Measurements from ENCODE around the gene TMEM91. TPM values are rescaled to one million over a fixed set of nuclear protein-coding genes. Genes with fewer than 3 reads are reported as not detected.

Gene TMEM91
- total and polyA plus RNA-seq, 9 of the 15 experiments (the other 6 are each of a cell fraction or from before 2014, with no cell fraction given), result 1.2 to 5.2 (median 2.7) TPM

DNA sequence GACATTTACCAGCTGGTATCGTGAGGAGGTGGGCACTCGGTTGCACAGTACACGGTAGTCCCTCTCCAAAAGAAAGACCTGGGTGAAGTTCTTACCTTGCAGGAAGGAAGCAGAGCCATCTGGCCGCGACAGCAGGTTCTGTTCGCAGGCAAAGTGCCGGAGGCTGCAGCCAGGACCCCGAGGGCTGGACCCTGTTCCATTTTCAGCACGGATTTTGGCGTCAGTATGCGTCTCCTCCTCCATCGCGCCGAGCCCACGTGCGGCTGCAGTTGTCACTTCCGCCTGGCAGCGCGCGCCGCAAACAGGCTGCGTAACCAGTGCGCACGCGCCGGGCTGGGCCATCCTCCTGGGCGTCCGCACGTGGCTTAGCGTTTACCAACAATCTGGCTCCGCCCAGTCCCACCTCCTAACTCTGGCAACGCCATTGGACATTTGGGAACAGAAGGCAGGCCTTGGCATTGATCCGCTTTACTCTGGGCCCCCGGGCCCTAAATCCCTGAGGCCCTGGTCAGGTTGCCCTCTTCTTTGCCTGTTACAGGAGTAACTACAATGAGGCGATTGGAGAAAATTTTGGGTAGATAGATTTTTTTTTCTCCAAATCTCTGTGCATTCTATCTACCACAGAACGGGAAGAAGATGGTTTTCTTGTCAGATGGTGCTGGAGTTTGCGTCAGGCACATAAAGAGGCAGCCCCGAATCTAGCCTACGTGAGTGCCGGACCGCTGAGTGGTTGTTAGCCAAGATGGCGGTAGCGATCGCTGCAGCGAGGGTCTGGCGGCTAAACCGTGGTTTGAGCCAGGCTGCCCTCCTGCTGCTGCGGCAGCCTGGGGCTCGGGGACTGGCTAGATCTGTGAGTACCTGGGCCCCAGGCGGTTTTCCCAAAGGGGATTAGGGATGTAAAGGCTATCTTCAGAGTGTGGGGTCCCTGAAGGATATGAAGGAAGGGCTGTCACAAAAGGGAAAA lies 21.0 kb downstream of the TMEM91 start, which contains the start of the genes BCKDHA and EXOSC5 (continued):
- TF ChIP-seq TFAP4 (CRISPR knock-in tag; IDR thresholded peaks at IDR 0.05; ENCODE audit: borderline replicate concordance) (peak; percentile 69), MCM2 (IDR thresholded peaks at IDR 0.05; ENCODE audit: low read depth) (no peak), RAD51 (IDR thresholded peaks at IDR 0.05; ENCODE audit: borderline replicate concordance, low read depth) (peak; percentile 80), CXXC5 (CRISPR knock-in tag; IDR thresholded peaks at IDR 0.05) (peak; percentile 82), PHF8 (IDR thresholded peaks at IDR 0.05; ENCODE audit: borderline replicate concordance, low read length) (peak; percentile 86), HDGF (IDR thresholded peaks at IDR 0.05) (no peak), HCFC1 (IDR thresholded peaks at IDR 0.05; ENCODE audit: low read depth, low read length) (no peak; the same call in none of the 2 replicates), ZKSCAN3 (CRISPR knock-in tag; IDR thresholded peaks at IDR 0.05) (no peak), PRPF4 (IDR thresholded peaks at IDR 0.05; ENCODE audit: insufficient read depth, low read depth, low read length, poor library complexity, severe bottlenecking) (no peak), NFE2 (IDR thresholded peaks at IDR 0.05; ENCODE audit: low read depth) (peak; percentile 92), SRF (CRISPR knock-in tag; IDR thresholded peaks at IDR 0.05) (peak in 1 of 2 experiments; percentile 70; a peak in 1 of 4 replicates), ZNF551 (CRISPR knock-in tag; IDR thresholded peaks at IDR 0.05) (no peak), ZNF586 (CRISPR knock-in tag; conservative IDR thresholded peaks at IDR 0.05) (no peak), ZKSCAN1 (IDR thresholded peaks at IDR 0.05; ENCODE audit: low read depth, low read length) (no peak), ZNF384 (IDR thresholded peaks at IDR 0.05; ENCODE audit: low read depth, low read length) (no peak), NUFIP1 (IDR thresholded peaks at IDR 0.05; ENCODE audit: partially characterized antibody) (no peak), HLTF (IDR thresholded peaks at IDR 0.05) (no peak), MITF (IDR thresholded peaks at IDR 0.05) (no peak), CSDE1 (IDR thresholded peaks at IDR 0.05) (peak in 1 of 2 experiments; percentile 33; a peak in 1 of 4 replicates)
- TF ChIP-seq, protein P1, sequence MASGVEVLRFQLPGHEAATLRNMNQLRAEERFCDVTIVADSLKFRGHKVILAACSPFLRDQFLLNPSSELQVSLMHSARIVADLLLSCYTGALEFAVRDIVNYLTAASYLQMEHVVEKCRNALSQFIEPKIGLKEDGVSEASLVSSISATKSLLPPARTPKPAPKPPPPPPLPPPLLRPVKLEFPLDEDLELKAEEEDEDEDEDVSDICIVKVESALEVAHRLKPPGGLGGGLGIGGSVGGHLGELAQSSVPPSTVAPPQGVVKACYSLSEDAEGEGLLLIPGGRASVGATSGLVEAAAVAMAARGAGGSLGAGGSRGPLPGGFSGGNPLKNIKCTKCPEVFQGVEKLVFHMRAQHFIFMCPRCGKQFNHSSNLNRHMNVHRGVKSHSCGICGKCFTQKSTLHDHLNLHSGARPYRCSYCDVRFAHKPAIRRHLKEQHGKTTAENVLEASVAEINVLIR (CRISPR knock-in tag; IDR thresholded peaks at IDR 0.05), result 0 out of 2 replicates have a peak, but pooled peaks have one; percentile 13
- TF ChIP-seq, protein P2, sequence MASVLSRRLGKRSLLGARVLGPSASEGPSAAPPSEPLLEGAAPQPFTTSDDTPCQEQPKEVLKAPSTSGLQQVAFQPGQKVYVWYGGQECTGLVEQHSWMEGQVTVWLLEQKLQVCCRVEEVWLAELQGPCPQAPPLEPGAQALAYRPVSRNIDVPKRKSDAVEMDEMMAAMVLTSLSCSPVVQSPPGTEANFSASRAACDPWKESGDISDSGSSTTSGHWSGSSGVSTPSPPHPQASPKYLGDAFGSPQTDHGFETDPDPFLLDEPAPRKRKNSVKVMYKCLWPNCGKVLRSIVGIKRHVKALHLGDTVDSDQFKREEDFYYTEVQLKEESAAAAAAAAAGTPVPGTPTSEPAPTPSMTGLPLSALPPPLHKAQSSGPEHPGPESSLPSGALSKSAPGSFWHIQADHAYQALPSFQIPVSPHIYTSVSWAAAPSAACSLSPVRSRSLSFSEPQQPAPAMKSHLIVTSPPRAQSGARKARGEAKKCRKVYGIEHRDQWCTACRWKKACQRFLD (CRISPR knock-in tag; IDR thresholded peaks at IDR 0.05), result no peak
- TF ChIP-seq, protein P3, sequence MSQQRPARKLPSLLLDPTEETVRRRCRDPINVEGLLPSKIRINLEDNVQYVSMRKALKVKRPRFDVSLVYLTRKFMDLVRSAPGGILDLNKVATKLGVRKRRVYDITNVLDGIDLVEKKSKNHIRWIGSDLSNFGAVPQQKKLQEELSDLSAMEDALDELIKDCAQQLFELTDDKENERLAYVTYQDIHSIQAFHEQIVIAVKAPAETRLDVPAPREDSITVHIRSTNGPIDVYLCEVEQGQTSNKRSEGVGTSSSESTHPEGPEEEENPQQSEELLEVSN (IDR thresholded peaks at IDR 0.05; ENCODE audit: borderline replicate concordance in 1 of 2, extremely low read depth in 1 of 2, insufficient read depth in 1 of 2, insufficient read length in 1 of 2, low read depth in 1 of 2, low read length in 1 of 2, poor library complexity in 1 of 2, severe bottlenecking in 1 of 2), result peak; percentile 96

Measured in K562 (cell line).